GM19468 (cell line): ENCODE measurements around the gene DNMBP.
"Not testable (repeated sequence)": the region's sequence is repeated elsewhere in the genome, so short reads cannot be mapped to it uniquely, and the experiment has no call there.

Experiments
- ATAC-seq: cut with Tn5 transposase; IDR thresholded peaks from one replicate; pipeline ENCODE4 v1.9.1; 2021; ENCODE audit warnings: mild to moderate bottlenecking, moderate library complexity, moderate number of reproducible peaks; ENCODE audit not compliant: unreplicated experiment; ENCODE audit errors: extremely low read depth

DNMBP gene

DNA sequence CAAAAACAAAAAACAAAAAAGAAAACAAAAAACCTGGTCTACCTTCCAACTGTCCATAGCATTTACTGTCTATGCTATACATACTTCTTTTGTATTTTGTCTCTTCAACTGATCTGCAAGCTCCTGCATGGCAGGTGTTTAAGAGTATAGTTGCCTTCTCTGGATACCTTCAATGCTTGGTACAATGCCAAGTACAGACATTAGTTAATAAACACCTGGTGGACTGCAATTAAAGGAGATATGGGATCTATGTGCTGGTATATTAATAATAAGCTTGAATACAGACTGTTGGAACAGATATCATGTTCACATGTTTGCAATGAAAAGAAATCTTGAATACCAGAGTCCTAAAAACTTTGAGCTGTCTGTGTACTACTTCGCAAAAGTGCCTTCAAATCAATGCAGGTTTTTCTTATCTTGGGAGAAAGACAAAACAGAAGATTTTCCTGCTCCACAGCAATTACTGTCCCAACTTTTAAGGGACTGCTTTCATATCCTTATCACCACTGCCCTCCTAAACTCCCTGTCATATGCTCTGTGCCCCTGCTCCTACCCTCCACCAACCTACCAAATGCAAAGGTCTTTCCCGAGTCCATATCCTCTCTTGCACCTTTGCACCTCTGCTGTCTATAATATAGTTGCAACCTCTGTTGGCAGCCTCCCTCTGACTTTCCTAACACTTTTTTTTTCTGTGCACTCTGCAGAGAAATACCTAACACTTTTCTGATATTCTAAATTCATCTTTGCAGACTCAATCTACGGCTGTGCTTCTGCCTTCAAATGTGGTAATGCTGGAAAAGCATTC lies 85.1 kb downstream of the DNMBP start:
- ATAC-seq, result no peak

DNA sequence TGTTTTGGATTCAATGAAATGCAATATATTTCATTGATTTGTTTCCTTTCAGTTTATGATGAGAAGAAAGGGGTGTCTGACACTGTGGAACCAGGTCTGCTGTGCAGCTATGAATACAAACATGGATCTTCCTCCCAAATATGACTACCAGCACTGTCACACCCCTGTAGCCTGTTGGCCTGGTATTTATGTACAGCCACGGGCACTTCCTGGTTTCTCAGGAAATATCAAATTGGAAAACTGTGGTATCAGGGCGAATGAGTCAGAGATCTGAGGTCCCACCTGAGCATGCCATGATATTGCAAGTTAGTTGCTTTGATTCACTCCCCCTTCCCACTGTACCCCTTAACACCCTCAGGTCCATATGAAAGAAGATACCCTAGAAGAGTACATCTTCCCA lies 87.8 kb downstream of the DNMBP start:
- no peak for ATAC-seq

DNA sequence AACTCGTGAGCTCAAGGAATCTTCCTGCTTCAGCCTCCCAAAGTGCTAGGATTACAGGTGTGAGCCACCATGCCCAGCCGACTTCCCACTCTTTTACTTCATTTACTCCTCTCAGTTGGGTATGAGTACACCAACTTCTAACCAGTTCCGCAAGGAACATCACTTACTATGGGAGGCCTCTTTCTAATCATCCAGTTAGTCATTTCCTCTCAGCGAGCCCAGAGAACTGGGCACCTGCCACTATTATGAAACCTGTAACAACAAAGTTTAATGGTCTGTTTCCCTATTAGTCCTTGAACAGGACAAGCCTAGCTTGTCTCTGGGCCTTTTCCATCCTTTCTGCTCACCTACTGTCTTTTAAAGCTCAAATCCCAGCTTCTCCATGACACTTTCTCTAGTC lies 88.8 kb downstream of the DNMBP start:
- ATAC-seq, result no peak

DNA sequence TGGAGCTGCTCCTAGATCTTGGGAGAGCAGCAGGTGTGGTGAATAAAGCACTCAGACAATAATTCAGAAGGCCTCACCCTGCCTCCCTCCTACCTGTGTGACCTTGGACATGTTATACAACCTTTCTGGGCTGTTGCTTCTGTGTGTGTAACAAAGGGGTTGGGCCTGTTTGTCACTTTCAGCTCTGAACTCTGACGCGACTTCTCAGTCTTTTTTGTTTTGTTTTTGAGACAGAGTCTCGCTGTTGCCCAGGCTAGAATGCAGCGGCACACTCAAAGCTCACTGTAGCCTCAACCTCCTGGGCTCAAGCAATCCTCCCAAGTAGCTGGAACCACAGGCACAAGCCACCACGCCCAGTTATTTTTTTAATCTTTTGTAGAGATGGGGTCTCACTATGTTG lies 89.3 kb downstream of the DNMBP start:
- ATAC-seq, result no peak

DNA sequence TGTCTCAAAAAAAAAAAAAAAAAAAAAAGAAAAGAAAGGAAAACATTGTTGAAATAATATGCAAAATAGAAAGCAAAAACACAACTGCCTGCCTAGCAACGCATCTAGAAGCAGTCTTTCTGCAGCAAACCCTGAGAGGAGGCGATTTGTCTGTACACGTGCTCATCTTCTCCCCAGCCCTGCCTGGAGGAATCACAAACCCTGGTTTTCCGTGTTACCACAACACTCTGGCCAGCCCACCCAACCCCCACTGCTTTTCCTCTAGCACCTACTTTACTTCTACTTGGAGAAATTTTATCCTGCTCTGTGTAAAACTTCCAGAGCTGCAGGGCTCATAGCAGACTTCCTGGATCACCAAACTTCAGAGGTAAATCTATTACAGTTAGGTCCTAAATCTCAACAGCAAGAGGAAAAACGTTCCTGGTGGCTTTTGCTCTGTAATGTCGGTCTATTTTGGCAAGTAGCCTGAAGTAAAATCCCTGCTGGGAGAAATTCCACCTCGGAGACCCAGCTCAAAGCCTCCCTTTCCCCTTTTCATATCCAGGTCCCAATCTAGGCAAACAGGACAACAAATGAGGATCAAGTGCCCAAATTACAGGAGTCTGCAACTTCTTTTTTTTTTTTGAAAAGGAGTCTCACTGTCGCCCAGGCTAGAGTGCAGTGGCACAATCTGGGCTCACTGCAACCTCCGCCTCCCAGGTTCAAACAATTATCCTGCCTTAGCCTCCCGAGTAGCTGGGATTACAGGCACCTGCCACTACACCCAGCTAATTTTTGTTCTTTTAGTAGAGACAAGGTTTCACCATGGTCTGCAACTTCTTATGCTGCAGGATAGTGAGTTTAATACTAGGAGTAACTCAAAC lies 91.6 kb downstream of the DNMBP start:
- no peak for ATAC-seq

DNA sequence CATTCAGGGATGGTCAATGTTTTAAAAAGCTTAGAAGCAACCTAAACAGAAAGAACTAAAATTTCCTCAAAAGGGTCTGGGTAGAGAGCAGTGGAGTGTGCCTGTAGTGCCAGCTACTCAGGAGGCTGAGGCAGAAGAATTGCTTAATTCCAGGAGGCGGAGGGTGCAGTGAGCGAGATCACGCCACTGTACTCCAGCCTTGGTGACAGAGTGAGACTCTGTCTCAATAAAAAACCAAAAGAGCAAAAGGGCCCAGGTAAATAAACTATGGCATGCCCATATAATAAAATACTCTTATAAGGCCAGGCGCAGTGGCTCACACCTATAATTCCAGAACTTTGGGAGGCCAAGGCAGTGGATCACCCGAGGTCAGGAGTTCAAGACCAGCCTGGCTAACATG lies 93.0 kb downstream of the DNMBP start:
- ATAC-seq, result no peak

DNA sequence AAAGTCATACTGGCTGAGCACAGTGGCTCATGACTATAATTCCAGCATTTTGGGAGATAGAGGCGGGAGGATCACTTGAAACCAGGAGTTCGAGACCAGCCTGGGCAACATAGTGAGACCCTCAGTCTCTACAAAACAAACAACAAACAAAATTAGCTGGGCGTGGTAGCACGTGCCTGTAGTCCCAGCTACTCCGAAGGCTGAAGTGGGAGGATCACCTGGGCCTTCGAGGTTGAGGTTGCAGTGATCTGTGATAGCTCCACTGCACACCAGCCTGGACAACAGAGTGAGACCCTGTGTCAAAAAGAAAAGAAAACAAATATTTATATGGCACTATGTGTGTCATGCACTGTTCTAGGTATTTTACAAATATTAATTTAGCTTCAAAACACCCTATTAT lies 94.3 kb downstream of the DNMBP start:
- no peak for ATAC-seq

DNA sequence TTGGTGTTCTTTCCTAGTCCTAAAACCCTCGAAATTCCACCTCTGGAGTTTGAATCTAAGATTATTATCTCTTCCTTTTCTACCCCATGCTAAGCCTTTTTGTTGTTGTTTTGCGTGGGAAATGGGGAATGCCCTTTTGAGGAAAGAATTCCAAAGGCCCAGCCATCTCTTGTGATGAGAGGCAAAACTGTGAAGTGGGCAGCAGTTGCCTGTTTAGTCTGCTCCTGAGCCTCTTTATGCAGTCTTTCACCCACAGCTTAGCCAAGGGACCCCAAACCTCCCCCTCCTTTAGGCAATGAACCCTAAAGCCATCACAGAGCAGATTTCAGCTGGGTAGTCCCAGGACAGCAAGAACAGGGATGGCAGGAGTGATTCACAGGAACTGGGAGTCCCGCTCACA lies 95.5 kb downstream of the DNMBP start:
- no peak for ATAC-seq

DNA sequence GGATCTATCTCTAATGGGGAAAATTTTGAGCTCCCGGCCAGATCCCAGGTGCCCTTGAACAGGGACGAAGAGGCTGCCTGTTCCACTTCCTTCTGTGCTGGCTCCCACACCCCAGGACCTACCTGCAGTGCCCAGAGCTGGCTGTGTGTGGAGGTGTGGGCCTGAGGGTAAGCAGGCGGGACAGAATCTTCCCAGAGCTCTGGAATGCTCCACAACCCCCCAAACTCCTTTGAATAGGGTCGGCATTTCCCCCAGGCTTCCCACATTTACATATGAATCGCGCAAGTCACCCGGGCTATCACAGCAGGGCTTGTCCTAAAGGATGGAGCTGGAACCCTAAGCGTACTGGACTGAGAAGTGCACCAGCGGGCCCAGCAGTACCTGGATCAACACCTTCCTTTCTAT lies 95.9 kb downstream of the DNMBP start:
- ATAC-seq, result no peak

DNA sequence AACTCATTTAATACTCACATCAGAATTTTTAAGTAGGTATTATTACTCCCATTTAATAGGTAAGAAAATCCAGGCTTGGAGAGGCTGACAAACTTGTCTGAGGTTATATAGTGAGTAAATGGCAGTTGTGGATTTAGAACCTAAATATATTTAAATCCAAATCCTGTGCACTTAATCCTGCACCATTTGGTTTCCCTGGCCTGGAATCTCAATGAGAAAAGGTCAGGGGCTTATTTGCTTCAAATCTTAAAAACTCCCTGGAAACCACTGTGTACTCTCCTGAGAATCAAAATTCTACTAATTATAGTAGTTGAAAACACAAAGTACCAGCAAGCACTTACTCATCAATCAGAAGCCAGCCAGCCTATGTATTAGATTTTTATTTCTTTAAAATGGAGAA lies 97.7 kb downstream of the DNMBP start:
- no peak for ATAC-seq

DNA sequence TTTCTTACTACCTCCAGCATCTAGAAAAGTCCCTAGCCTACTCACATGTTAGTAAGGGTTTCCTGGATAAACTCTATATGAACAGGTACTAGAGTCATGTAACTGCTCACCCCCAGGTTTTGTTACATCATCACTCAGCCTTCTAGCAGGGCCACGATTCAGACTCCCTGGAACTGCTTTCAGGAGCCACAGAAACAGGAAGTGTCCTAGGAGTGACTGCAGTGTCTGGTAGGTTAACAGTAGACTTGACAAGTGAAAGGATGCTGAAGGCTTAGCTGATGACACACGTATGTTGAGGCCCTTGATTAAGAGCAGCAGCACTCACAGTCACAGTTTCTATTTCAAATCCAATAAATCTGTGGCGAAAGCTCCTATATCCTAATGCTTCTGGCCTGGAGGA lies 101.2 kb downstream of the DNMBP start:
- ATAC-seq, result no peak

DNA sequence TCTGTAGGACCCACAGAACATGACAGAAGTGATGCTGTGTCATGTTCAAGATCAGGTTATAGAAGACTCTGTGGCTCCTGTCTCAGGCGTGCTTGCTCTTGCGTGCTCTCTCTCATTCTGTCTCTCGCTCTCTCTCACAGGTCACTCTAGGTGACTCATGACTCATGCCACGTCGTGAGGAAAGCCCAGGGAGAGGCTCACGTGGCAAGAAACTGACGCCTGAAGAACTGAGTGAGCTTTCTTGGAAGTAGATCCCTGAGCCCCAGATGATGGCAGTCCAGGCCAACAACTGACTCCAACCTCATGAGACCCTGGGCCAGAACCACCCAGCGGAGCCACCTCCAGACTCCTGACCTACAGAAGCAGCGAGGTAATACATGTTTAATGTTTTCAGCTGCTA lies 103.3 kb downstream of the DNMBP start:
- ATAC-seq, result no peak

DNA sequence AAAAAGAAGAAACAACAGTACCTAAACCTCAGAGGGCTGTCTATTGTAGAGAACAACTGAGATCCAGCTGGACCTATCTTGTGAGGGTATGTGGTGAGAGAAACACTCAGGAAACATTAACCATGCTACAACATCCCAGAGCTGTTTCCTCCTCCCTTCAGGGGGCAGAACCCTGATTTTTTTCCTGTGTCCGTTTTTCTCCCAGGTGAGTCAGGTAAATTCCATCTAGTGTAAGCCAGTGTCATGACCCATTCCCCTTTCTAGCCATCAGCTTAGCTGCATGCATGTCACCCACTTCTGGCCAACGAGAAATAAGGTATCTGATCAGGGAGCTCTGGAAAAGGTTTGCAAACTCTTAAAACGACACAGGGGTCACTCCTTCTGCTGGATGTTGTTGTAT lies 103.8 kb downstream of the DNMBP start:
- ATAC-seq, result no peak

DNA sequence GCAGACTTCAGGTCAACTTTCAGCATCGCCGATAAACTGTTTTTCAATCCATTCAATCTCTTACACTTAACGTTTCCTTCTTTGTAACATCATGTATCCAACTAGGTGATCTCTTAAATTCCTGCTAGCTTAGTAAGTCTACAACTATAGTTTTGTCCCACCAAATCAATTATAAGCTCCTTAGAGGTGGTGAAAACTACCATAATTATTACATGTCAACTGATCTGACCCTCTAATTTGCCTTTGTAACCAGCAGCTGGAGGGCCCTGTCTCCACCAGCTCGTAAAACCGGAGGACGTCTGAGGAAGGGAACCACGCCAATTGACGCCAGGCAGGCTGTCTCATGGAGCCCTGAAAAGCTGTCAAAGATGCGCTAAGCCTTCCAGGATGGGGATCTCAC lies 113.9 kb downstream of the DNMBP start:
- no peak for ATAC-seq

DNA sequence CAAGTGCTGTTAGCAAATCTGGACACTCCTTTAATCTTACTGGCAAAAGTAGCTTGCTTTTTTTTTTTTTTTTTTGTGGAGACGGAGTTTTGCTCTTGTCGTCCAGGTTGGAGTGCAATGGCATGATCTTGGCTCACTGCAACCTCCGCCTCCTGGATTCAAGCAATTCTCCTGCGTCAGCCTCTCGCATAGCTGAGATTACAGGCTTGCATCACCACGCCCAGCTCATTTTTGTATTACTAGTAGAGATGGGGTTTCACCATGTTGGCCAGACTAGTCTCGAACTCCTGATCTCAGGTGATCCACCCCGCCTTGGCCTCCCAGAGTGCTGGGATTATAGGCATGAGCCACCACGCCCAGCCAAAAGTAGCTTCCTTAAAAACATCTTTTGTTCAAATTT lies 114.7 kb downstream of the DNMBP start:
- not testable (repeated sequence) for ATAC-seq

DNA sequence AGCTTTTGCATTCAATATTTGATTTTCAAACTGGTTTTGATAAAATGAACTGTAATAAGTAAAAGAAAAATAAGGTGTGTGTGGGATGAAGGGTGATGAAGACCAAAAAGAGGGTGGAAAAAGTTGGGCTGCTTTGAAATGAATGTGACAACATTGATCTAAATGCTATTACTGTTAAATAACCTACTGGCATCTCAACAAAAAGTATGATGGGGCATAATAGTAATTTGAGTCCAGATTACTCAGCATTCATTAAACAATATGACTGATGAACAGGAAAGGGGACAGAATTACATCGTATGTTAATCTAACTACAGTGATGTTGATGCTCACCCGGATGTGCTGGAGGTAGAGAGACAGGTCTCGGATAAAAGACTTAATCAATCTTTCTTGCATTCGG lies 115.1 kb downstream of the DNMBP start:
- ATAC-seq, result no peak

DNA sequence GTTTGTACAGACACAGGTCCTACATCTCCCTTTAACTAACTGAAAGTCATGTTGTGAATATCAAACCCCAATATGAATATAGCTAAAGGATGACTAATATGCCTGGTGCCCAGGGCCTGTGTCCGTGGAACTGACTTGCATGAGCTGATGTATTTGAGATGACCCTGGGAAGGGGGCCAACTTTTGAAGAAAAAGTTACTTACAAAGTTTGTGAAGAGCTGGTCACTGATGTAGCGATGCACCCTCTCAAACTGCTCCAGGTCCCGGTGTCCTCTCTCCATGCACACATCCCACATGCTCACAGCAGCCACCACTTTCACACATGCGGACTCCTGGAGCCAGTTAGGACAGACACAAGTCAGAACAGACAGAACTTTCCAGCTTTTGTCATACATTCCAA lies 121.1 kb downstream of the DNMBP start:
- ATAC-seq, result no peak

DNA sequence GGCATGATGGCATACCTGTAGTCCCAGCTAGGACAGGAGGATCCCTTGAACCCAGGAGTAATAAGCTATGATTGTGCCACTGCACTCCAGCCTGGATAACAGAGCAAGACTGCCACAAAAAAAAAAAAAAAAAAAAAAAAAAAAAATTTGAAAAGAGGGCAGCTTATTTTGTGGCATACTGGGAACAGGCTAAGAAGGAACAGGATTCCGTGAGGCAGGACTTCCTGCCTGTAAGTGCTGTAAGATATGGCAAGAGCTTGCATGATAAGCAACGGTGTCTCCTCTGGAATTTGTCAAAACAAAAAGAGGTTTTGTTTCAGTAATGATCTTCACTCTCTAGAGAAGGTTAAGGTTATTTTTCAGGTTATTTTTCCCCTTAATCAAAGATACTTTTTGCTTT lies 126.2 kb downstream of the DNMBP start:
- no peak for ATAC-seq

DNA sequence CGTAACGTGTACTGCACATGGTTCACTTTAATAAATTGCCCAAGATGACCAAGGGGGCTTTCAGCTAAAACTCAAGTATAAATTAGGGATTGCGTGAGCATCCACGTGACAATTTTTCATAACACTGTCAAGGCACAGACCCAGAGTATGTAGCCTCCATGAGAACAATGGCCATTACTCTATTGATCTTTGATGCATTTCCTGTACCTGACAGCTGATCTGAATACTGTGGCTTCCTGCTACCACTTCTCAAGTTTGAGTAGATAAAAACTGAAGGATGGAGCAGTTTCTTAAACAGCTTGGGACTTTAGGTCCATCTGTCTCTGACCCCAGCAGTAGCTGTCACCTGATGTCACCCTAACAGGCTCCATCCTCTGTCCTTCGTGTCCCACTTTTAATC lies 128.4 kb downstream of the DNMBP start:
- ATAC-seq, result no peak

DNA sequence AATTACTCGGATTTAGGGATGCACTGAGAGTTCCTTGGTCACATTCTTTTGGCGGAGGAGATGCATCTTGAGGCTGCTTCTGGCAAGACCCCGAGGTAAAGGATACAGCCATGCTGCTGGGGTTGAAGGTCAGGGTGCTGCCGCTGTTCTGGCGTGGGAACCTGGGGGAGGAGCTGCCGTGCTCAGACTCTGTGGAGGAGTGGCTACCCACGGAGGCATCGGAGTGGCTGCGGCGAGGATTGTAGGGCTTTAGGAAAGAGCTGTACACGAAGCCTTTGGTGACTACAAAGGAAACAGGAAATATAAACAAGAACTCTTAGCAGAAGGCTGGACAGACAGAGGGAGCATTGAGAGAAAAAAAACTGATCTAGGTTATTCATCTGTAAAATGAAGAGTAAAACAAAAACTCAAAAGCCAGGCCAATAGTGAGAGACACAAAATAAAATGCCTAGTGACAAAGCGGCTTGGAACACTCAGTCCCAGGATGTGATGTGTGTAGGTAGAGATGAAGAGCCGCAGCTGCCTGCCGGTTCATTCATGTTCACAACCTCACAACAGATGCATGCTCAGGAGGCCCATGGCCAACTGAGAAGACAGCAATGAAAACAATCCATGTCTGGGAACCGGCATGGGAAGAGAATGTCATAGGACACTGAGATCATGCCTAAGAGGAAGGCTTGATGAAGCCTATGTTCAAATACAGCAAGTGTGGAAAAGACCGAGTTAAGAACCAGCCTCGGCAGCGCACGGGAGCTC lies 129.5 kb downstream of the DNMBP start:
- no peak for ATAC-seq

DNA sequence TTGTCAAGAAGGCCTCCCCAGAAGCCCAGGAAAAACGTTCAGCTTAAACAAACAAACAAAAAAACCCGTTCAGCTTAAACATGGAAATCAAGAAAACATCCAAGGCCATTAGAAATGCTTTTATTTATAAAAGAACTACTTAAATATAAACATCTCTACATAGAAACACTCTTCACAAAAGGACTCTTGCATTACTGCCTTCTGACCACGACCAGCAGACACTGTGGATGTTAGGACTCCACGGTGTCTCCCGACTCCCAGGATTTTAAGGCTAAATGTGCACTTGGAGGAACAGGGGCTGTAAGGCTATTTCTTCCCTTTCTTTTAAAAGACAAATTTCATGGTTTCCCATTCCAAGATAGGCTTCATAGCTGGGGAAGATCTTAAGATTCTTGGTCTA lies 134.3 kb downstream of the DNMBP start:
- no peak for ATAC-seq
